Skin epidermis (tissue), 12 donors: Measurements from ENCODE around the gene CNTNAP2.

Source experiments
- H3K27ac ChIP-seq, 21 experiments: fragments of 200-600 bp; sonication (generic) in 11 of 21; one replicate each; pipeline ENCODE4 v1.5.0; 2020; ENCODE audit warnings: mild to moderate bottlenecking in 3 of 21, inconsistent platforms in 2 of 21, moderate library complexity in 2 of 21
- H3K4me3 ChIP-seq, 7 experiments: fragments of 200-600 bp; sonication (generic) in 2 of 7; one replicate each; pipeline ENCODE4 v1.5.0; 2020; ENCODE audit warnings: inconsistent platforms in 2 of 7, mild to moderate bottlenecking in 2 of 7, moderate library complexity in 1 of 7

Gene CNTNAP2

GRCh38 chr7:148260599-148260998, 2144.0 kb downstream of the CNTNAP2 start:
- H3K27ac ChIP-seq = no peak overlapping the region
- no peak overlapping the region for H3K4me3 ChIP-seq

- no peak overlapping the region for H3K27ac ChIP-seq
Observed at GRCh38 chr7:148261523-148261922, 2144.9 kb downstream of the CNTNAP2 start.

GRCh38 chr7:148261996-148262688, 2145.5 kb downstream of the CNTNAP2 start:
- Histone ChIP-seq H3K27ac (no peak overlapping the region), H3K4me3 (no peak overlapping the region)

More at GRCh38 chr7:148261523-148261922, 2144.9 kb downstream of the CNTNAP2 start:
- no peak overlapping the region for H3K4me3 ChIP-seq

GRCh38 chr7:148262721-148263229, 2146.2 kb downstream of the CNTNAP2 start:
- Histone ChIP-seq H3K4me3 (no peak overlapping the region), H3K27ac (no peak overlapping the region)

- Histone ChIP-seq H3K4me3 (no peak overlapping the region), H3K27ac (no peak overlapping the region)
Observed at GRCh38 chr7:148264933-148265557, 2148.4 kb downstream of the CNTNAP2 start.

GRCh38 chr7:148265896-148266295, 2149.3 kb downstream of the CNTNAP2 start:
- Histone ChIP-seq H3K27ac (no peak overlapping the region), H3K4me3 (no peak overlapping the region)

GRCh38 chr7:148266795-148267194, 2150.2 kb downstream of the CNTNAP2 start:
- no peak overlapping the region for H3K4me3 ChIP-seq

GRCh38 chr7:148270576-148270975, 2154.0 kb downstream of the CNTNAP2 start:
- no peak overlapping the region for H3K27ac ChIP-seq
- no peak overlapping the region for H3K4me3 ChIP-seq

More at GRCh38 chr7:148266795-148267194, 2150.2 kb downstream of the CNTNAP2 start:
- no peak overlapping the region for H3K27ac ChIP-seq

- Histone ChIP-seq H3K4me3 (no peak overlapping the region), H3K27ac (no peak overlapping the region)
Observed at GRCh38 chr7:148274118-148274517, 2157.5 kb downstream of the CNTNAP2 start.

GRCh38 chr7:148275359-148275890, 2158.8 kb downstream of the CNTNAP2 start:
- Histone ChIP-seq H3K4me3 (no peak overlapping the region), H3K27ac (no peak overlapping the region)

GRCh38 chr7:148276314-148277041, 2159.9 kb downstream of the CNTNAP2 start:
- Histone ChIP-seq H3K4me3 (no peak overlapping the region), H3K27ac (no peak overlapping the region)

- Histone ChIP-seq H3K27ac (no peak overlapping the region), H3K4me3 (no peak overlapping the region)
Observed at GRCh38 chr7:148277042-148277660, 2160.6 kb downstream of the CNTNAP2 start.

GRCh38 chr7:148286150-148286549, 2169.5 kb downstream of the CNTNAP2 start:
- H3K4me3 ChIP-seq = no peak overlapping the region

GRCh38 chr7:148287538-148287937, 2170.9 kb downstream of the CNTNAP2 start:
- Histone ChIP-seq H3K27ac (no peak overlapping the region), H3K4me3 (no peak overlapping the region)

More at GRCh38 chr7:148286150-148286549, 2169.5 kb downstream of the CNTNAP2 start:
- no peak overlapping the region for H3K27ac ChIP-seq

GRCh38 chr7:148288592-148289151, 2172.1 kb downstream of the CNTNAP2 start:
- no peak overlapping the region for H3K4me3 ChIP-seq
- no peak overlapping the region for H3K27ac ChIP-seq

GRCh38 chr7:148289630-148290029, 2173.0 kb downstream of the CNTNAP2 start:
- no peak overlapping the region for H3K4me3 ChIP-seq
- H3K27ac ChIP-seq = no peak overlapping the region

- Histone ChIP-seq H3K4me3 (no peak overlapping the region), H3K27ac (no peak overlapping the region)
Observed at GRCh38 chr7:148290538-148290937, 2173.9 kb downstream of the CNTNAP2 start.

- Histone ChIP-seq H3K4me3 (no peak overlapping the region), H3K27ac (no peak overlapping the region)
Observed at GRCh38 chr7:148291799-148292198, 2175.2 kb downstream of the CNTNAP2 start.

- H3K27ac ChIP-seq = no peak overlapping the region
- H3K4me3 ChIP-seq = no peak overlapping the region
Observed at GRCh38 chr7:148296994-148297644, 2180.5 kb downstream of the CNTNAP2 start.
